Astrocyte of the spinal cord (primary cell): ENCODE data around the gene VMO1.

Experiments
- DNase-seq: peaks from one replicate; pipeline ENCODE4 v3.0.0; 2011; ENCODE audit warnings: low read depth, low spot score
- H3K4me3 ChIP-seq: 2 replicates; pipeline ENCODE4 v1.5.1; 2011; ENCODE audit warnings: low read depth, mild to moderate bottlenecking, low read length, moderate library complexity
- CTCF ChIP-seq: IDR thresholded peaks from 2 replicates; pipeline ENCODE4 v1.5.1; 2012; ENCODE audit warnings: low read depth, mild to moderate bottlenecking, low read length, inconsistent platforms
- in situ Hi-C: cut with HindIII; loops from 2 replicates; pipeline ENCODE4 v1.10.0; 2017; ENCODE audit warnings: low sequenced_read_pairs

Gene VMO1

GRCh38 chr17:4742133-4742532, 44.0 kb downstream of the VMO1 start:
- DNase-seq: no peak
- in situ Hi-C loops: no loop called here
- TF ChIP-seq CTCF: no peak
- no peak overlapping the region for H3K4me3 ChIP-seq

- in situ Hi-C loops: no loop called here
- no peak for TF ChIP-seq CTCF
- DNase-seq: no peak
- H3K4me3 ChIP-seq: no peak overlapping the region
These were observed 44.6 kb downstream of the VMO1 start for GRCh38 chr17:4741544-4741943.

- H3K4me3 ChIP-seq: no peak overlapping the region
- DNase-seq: no peak
- in situ Hi-C loops: no loop called here
- no peak for TF ChIP-seq CTCF
These were observed 45.6 kb downstream of the VMO1 start for GRCh38 chr17:4740584-4740983.

- peak overlapping the region; percentile 50 for H3K4me3 ChIP-seq
- in situ Hi-C loops: no loop called here
- TF ChIP-seq CTCF: no peak
- DNase-seq: no peak
These were observed 46.2 kb downstream of the VMO1 start for GRCh38 chr17:4740025-4740351.

GRCh38 chr17:4739122-4740024, 46.8 kb downstream of the VMO1 start, which contains the start of the genes CXCL16 and ZMYND15:
Gene CXCL16, minus strand, starts transcription at chr17:4739928. Its CDS starts 589 bp downstream, at chr17:4739339.
Gene ZMYND15, plus strand, starts transcription at chr17:4739833. Its CDS starts 716 bp downstream, at chr17:4740549.
- DNase-seq: peak; percentile 28
- in situ Hi-C loops: no loop called here
- H3K4me3 ChIP-seq: peak within 1 kb of the TSS; percentile 50
- no peak for TF ChIP-seq CTCF

GRCh38 chr17:4738136-4739121, 47.7 kb downstream of the VMO1 start:
- in situ Hi-C loops: no loop called here
- TF ChIP-seq CTCF: no peak
- peak overlapping the region; percentile 50 for H3K4me3 ChIP-seq
- no peak for DNase-seq
